ENCODE data around the gene CRY1.

- TF ChIP-seq CTCF (IDR thresholded peaks at IDR 0.05) (no peak), POLR2A (IDR thresholded peaks at IDR 0.05) (no peak)
Measured at GRCh38 chr12:107017042-107017441, 76.3 kb downstream of the CRY1 start.
